ENCODE data around the gene TAF6L.

- no peak for TF ChIP-seq POLR2AphosphoS5 (IDR thresholded peaks at IDR 0.05; ENCODE audit: low read depth, low read length)
- TF ChIP-seq POLR2A (IDR thresholded peaks at IDR 0.05; ENCODE audit: low read depth, low read length) = no peak
Measured at GRCh38 chr11:62726156-62726914, 44.9 kb upstream of the TAF6L start.

All from GM12892 (cell line).